ENCODE results near the gene UAP1L1. TPM values are rescaled to one million over a fixed set of nuclear protein-coding genes. Genes with fewer than 3 reads are reported as not detected.

Gene UAP1L1
- total RNA-seq, 1 donor = 6.2 TPM

DNA sequence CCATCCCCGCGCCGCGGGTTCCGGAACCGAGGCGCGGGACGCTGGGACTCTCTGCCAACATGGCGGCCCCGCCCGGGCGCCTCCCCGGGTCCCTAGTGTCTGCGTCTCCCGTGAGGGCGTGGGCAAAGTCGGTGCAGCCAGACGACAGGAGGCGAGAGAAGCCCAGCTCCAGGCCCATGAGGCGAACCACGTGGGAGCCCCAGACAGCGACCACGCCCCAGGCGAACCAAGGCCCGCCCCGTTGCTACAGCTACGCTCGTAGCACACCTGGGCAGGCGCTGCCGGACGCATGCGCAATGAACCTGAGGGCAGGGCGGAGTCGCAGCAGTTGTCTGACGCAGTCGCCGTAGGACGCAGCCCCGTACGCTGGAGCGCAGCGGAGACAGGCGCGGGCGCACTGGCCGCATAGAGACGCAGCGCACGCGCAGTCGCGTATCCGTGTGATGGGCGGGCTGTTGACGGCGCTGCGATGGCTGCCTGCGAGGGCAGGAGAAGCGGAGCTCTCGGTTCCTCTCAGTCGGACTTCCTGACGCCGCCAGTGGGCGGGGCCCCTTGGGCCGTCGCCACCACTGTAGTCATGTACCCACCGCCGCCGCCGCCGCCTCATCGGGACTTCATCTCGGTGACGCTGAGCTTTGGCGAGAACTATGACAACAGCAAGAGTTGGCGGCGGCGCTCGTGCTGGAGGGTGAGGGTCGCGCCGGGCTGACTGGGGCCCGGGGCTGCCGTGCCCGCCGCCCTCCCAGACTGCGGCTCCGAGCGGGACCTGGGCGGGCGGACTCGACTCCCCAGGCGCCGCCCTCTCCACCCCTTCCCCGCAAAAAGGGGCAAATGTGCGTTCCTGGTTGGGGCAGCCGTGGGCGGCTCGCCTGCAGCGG lies 9.5 kb downstream of the UAP1L1 start, which contains the start of gene MAN1B1:
MAN1B1 (plus strand) TSS at position 455 of the 878 bp plus-strand sequence; CDS start at position 470, 15 bp downstream.
- no peaks in the 10 kb centered on the region for H3K9me3 ChIP-seq (ENCODE audit: low read depth, low read length)
- peaks cover 29% of the 10 kb centered on the region for H3K4me1 ChIP-seq (ENCODE audit: insufficient read depth, low read length)
- H3K27me3 ChIP-seq (ENCODE audit: insufficient read depth, low read length) = no peaks in the 10 kb centered on the region
- H3K4me3 ChIP-seq (ENCODE audit: low read length) = peak within 1 kb of the TSS; percentile 67

GRCh38 chr9:137087409-137087925 lies 10.2 kb downstream of the UAP1L1 start:
- Histone ChIP-seq H3K4me3 (ENCODE audit: low read length) (peak overlapping the region; percentile 67), H3K4me1 (ENCODE audit: insufficient read depth, low read length) (peaks cover 29% of the 10 kb centered on the region), H3K9me3 (ENCODE audit: low read depth, low read length) (no peaks in the 10 kb centered on the region), H3K27me3 (ENCODE audit: insufficient read depth, low read length) (no peaks in the 10 kb centered on the region)

GRCh38 chr9:137088121-137088520 lies 10.8 kb downstream of the UAP1L1 start:
- Histone ChIP-seq H3K9me3 (ENCODE audit: low read depth, low read length) (no peaks in the 10 kb centered on the region), H3K4me3 (ENCODE audit: low read length) (no peak overlapping the region), H3K27me3 (ENCODE audit: insufficient read depth, low read length) (no peaks in the 10 kb centered on the region), H3K4me1 (ENCODE audit: insufficient read depth, low read length) (peaks cover 29% of the 10 kb centered on the region)

DNA sequence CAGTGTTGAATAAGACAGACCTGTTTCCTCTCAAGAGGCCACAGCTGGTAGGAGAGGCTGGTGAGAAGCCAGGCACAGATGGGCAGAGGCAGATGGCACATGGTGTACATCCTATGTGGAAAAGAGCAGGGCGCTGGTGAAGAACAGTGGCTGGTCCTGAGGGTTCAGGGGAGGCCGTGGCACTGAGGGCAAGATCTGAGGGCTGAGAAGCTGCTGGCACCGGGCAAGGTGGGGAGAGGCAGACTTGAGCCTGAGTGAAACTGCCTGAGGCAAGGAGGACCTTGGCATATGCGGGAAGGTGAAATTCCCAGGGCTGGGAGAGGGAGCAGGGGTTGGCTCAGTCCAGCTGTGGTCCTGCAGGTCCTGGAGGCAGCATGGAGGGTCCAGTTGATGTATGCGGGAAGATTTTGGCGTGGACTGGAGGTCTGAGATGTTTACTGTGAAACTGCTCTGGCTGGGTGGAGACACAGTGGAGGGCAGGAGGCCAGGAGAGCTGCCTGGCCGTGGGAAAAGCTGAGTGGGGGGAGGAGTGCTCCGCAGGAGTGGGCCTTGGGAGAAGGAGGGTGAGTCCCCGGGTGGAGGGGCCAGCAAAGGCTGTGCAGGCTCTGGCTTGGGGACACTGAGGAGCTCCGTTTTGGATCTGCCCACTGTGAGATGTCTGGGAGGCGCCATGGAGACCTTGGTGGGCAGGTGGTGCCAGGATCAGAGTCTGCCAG lies 12.1 kb downstream of the UAP1L1 start:
- no peaks in the 10 kb centered on the region for H3K27me3 ChIP-seq (ENCODE audit: insufficient read depth, low read length)

GRCh38 chr9:137095664-137096517 lies 18.6 kb downstream of the UAP1L1 start:
- Histone ChIP-seq H3K4me3 (ENCODE audit: low read length) (peak overlapping the region; percentile 15), H3K4me1 (ENCODE audit: insufficient read depth, low read length) (peaks cover 15% of the 10 kb centered on the region)

More for the DNA sequence above, 12.1 kb downstream of the UAP1L1 start:
- H3K9me3 ChIP-seq (ENCODE audit: low read depth, low read length) = no peaks in the 10 kb centered on the region
- peaks cover 29% of the 10 kb centered on the region for H3K4me1 ChIP-seq (ENCODE audit: insufficient read depth, low read length)
- H3K4me3 ChIP-seq (ENCODE audit: low read length) = no peak overlapping the region

GRCh38 chr9:137096785-137097546 lies 19.6 kb downstream of the UAP1L1 start:
- no peaks in the 10 kb centered on the region for H3K27me3 ChIP-seq (ENCODE audit: insufficient read depth, low read length)
- peaks cover 15% of the 10 kb centered on the region for H3K4me1 ChIP-seq (ENCODE audit: insufficient read depth, low read length)
- no peak overlapping the region for H3K4me3 ChIP-seq (ENCODE audit: low read length)
- no peaks in the 10 kb centered on the region for H3K9me3 ChIP-seq (ENCODE audit: low read depth, low read length)

More at GRCh38 chr9:137095664-137096517, 18.6 kb downstream of the UAP1L1 start:
- Histone ChIP-seq H3K9me3 (ENCODE audit: low read depth, low read length) (no peaks in the 10 kb centered on the region), H3K27me3 (ENCODE audit: insufficient read depth, low read length) (no peaks in the 10 kb centered on the region)

- peaks cover 15% of the 10 kb centered on the region for H3K4me1 ChIP-seq (ENCODE audit: insufficient read depth, low read length)
- no peak overlapping the region for H3K4me3 ChIP-seq (ENCODE audit: low read length)
- no peaks in the 10 kb centered on the region for H3K9me3 ChIP-seq (ENCODE audit: low read depth, low read length)
- no peaks in the 10 kb centered on the region for H3K27me3 ChIP-seq (ENCODE audit: insufficient read depth, low read length)
Observed at GRCh38 chr9:137097761-137098462, 20.6 kb downstream of the UAP1L1 start.

DNA sequence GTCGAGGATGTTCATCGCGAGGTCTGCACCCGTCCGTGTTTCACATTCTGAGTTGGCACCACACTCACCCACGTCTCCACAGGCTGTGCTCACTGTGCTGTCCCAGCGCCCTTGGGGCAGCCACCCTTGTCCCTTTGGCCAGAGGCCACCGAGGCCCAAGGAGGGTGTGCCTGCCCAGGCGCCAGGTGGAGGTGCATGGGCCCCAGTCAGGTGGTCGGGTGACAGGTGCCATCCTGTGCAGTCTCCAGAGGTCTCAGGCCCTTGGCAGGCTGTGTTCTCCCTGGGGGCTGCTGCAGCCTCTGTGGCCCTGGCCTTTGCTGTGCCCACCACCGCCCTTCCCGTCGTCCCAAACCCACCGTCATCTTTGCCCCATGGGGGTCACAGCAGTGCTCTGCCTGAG lies 21.9 kb downstream of the UAP1L1 start:
- Histone ChIP-seq H3K4me1 (ENCODE audit: insufficient read depth, low read length) (peaks cover 15% of the 10 kb centered on the region), H3K27me3 (ENCODE audit: insufficient read depth, low read length) (no peaks in the 10 kb centered on the region), H3K4me3 (ENCODE audit: low read length) (no peak overlapping the region), H3K9me3 (ENCODE audit: low read depth, low read length) (no peaks in the 10 kb centered on the region)

DNA sequence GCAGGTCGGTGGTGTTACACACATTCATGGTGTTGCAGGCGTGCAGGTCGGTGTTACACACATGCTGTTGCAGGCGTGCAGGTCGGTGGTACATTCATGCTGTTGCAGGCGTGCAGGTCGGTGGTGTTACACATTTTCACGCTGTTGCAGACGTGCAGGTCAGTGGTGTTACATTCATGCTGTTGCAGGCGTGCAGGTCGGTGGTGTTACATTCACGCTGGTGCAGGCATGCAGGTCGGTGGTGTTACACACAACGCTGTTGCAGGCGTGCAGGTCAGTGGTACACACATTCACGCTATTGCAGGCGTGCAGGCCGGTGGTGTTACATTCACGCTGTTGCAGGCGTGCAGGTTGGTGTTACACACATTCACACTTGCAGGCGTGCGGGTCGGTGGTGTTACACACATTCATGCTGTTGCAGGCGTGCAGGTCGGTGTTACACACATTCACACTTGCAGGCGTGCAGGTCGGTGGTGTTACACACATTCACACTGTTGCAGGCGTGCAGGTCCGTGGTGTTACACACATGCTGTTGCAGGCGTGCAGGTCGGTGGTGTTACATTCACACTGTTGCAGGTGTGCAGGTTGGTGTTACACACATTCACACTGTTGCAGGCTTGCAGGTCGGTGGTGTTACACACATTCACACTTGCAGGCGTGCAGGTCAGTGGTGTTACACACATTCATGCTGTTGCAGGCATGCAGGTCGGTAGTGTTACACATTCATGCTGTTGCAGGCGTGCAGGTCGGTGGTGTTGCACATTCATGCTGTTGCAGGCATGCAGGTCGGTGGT lies 26.1 kb downstream of the UAP1L1 start:
- H3K27me3 ChIP-seq (ENCODE audit: insufficient read depth, low read length) = no peaks in the 10 kb centered on the region
- H3K4me3 ChIP-seq (ENCODE audit: low read length) = no peak overlapping the region
- no peaks in the 10 kb centered on the region for H3K9me3 ChIP-seq (ENCODE audit: low read depth, low read length)
- no peaks in the 10 kb centered on the region for H3K4me1 ChIP-seq (ENCODE audit: insufficient read depth, low read length)

DNA sequence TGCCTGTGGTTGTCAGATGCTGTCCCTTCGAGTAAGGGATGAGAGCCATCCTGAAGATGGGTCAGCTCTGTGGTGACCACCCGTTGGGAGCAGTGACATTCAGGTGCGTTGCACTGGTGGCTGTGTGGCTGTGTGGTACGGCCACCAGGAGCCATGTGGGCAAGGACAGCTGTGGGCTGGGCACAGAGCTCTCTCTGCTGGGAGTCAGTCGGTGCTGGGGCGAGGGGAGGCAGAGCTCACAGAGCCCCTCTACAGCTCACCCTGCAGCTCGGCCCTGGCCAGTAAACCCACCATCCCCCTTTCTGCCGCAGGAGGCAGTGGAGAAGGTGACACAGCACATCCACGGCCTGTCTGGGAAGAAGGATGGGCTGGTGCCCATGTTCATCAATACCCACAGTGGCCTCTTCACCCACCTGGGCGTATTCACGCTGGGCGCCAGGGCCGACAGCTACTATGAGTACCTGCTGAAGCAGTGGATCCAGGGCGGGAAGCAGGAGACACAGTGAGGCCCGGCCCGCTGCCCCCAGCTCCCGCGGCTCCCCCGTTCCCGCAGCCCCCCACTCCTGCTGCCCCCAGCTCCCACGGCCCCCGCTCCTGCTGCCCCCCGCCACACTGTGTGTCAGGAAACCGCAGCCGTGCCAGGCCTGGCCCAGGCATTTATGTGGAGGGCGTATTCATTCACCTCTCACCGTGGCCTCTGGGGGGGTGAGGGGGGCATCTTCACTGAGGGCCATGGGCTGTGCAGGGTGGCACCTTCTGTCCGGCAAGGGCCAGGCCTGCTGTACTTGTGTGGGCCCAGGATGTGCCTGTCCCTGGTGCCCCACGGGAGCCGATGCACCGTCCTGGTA lies 28.7 kb downstream of the UAP1L1 start:
- H3K9me3 ChIP-seq (ENCODE audit: low read depth, low read length) = no peaks in the 10 kb centered on the region
- H3K4me1 ChIP-seq (ENCODE audit: insufficient read depth, low read length) = no peaks in the 10 kb centered on the region
- H3K27me3 ChIP-seq (ENCODE audit: insufficient read depth, low read length) = no peaks in the 10 kb centered on the region
- no peak overlapping the region for H3K4me3 ChIP-seq (ENCODE audit: low read length)

- Histone ChIP-seq H3K4me3 (ENCODE audit: low read length) (no peak overlapping the region), H3K27me3 (ENCODE audit: insufficient read depth, low read length) (no peaks in the 10 kb centered on the region), H3K9me3 (ENCODE audit: low read depth, low read length) (no peaks in the 10 kb centered on the region), H3K4me1 (ENCODE audit: insufficient read depth, low read length) (no peaks in the 10 kb centered on the region)
Observed at GRCh38 chr9:137106662-137107250, 29.4 kb downstream of the UAP1L1 start.

- Histone ChIP-seq H3K4me3 (ENCODE audit: low read length) (no peak overlapping the region), H3K9me3 (ENCODE audit: low read depth, low read length) (no peaks in the 10 kb centered on the region), H3K27me3 (ENCODE audit: insufficient read depth, low read length) (no peaks in the 10 kb centered on the region), H3K4me1 (ENCODE audit: insufficient read depth, low read length) (no peaks in the 10 kb centered on the region)
Observed at GRCh38 chr9:137107312-137107921, 30.1 kb downstream of the UAP1L1 start.
